Neutrophil (primary cell): Measurements from ENCODE around the gene YKT6.

ENCODE experiments used
- H3K27ac ChIP-seq: fragments of 200-600 bp; sonication (generic); 2 replicates; pipeline ENCODE4 v1.5.1; 2016; ENCODE audit warnings: mild to moderate bottlenecking, moderate library complexity
- H3K27me3 ChIP-seq: fragments of 200-600 bp; sonication (generic); 2 replicates; pipeline ENCODE4 v1.6.0; 2016; ENCODE audit warnings: mild to moderate bottlenecking
- H3K36me3 ChIP-seq: fragments of 200-600 bp; sonication (generic); 2 replicates; pipeline ENCODE4 v1.5.1; 2017
- H3K4me1 ChIP-seq, 2 experiments: fragments of 200-600 bp in 1 of 2; sonication (generic) in 1 of 2; 1 replicate in 1 of 2; 2 replicates in 1 of 2; pipeline versions ENCODE4 v1.5.1 to v1.6.1; 2013 to 2016; ENCODE audit warnings: low read depth in 1 of 2, low read length in 1 of 2, mild to moderate bottlenecking in 1 of 2, moderate library complexity in 1 of 2; ENCODE audit not compliant: control insufficient read depth in 1 of 2, insufficient read depth in 1 of 2
- H3K4me3 ChIP-seq, 2 experiments: fragments of 200-600 bp in 1 of 2; sonication (generic) in 1 of 2; 1 replicate in 1 of 2; 2 replicates in 1 of 2; pipeline ENCODE4 v1.5.1; 2013 to 2016; ENCODE audit warnings: low read depth in 1 of 2, low read length in 1 of 2, mild to moderate bottlenecking in 1 of 2, moderate library complexity in 1 of 2
- H3K9me3 ChIP-seq: fragments of 200-600 bp; sonication (generic); 2 replicates; pipeline ENCODE4 v1.5.1; 2016
- CTCF ChIP-seq: fragments of 200-600 bp; sonication (generic); IDR thresholded peaks from 2 replicates; pipeline ENCODE4 v1.5.1; 2016; ENCODE audit warnings: antibody characterized with exemption

The YKT6 gene

GRCh38 chr7:44239361-44239760, 38.6 kb downstream of the YKT6 start:
- no peak overlapping the region for H3K27ac ChIP-seq
- H3K36me3 ChIP-seq = no peaks in the 10 kb centered on the region
- no peaks in the 10 kb centered on the region for H3K9me3 ChIP-seq
- H3K27me3 ChIP-seq = no peaks in the 10 kb centered on the region
- no peak overlapping the region for H3K4me3 ChIP-seq
- H3K4me1 ChIP-seq = peaks cover 0 to 3% of the 10 kb centered on the region in 2 experiments
- TF ChIP-seq CTCF = no peak

- Histone ChIP-seq H3K27me3 (no peaks in the 10 kb centered on the region), H3K4me1 (peaks cover 0 to 3% of the 10 kb centered on the region in 2 experiments), H3K4me3 (no peak overlapping the region), H3K9me3 (no peaks in the 10 kb centered on the region), H3K27ac (no peak overlapping the region), H3K36me3 (no peaks in the 10 kb centered on the region)
- no peak for TF ChIP-seq CTCF
Measured at GRCh38 chr7:44240376-44240775, 39.6 kb downstream of the YKT6 start.

GRCh38 chr7:44240983-44241510, 40.3 kb downstream of the YKT6 start:
- no peaks in the 10 kb centered on the region for H3K36me3 ChIP-seq
- H3K27ac ChIP-seq = no peak overlapping the region
- no peaks in the 10 kb centered on the region for H3K27me3 ChIP-seq
- H3K4me1 ChIP-seq = peaks cover 0 to 3% of the 10 kb centered on the region in 2 experiments
- no peaks in the 10 kb centered on the region for H3K9me3 ChIP-seq
- H3K4me3 ChIP-seq = no peak overlapping the region
- no peak for TF ChIP-seq CTCF

- no peaks in the 10 kb centered on the region for H3K27me3 ChIP-seq
- H3K4me3 ChIP-seq = no peak overlapping the region
- no peaks in the 10 kb centered on the region for H3K9me3 ChIP-seq
- H3K4me1 ChIP-seq = peaks cover 0 to 3% of the 10 kb centered on the region in 2 experiments
- no peak for TF ChIP-seq CTCF
- no peak overlapping the region for H3K27ac ChIP-seq
- H3K36me3 ChIP-seq = no peaks in the 10 kb centered on the region
Measured at GRCh38 chr7:44242091-44242490, 41.3 kb downstream of the YKT6 start.

- Histone ChIP-seq H3K27me3 (no peaks in the 10 kb centered on the region), H3K9me3 (no peaks in the 10 kb centered on the region)
- TF ChIP-seq CTCF = no peak
Measured at GRCh38 chr7:44244282-44244681, 43.5 kb downstream of the YKT6 start.

More at GRCh38 chr7:44244282-44244681, 43.5 kb downstream of the YKT6 start:
- Histone ChIP-seq H3K4me3 (no peak overlapping the region), H3K27ac (no peak overlapping the region), H3K4me1 (peaks cover 0 to 3% of the 10 kb centered on the region in 2 experiments), H3K36me3 (no peaks in the 10 kb centered on the region)
